HG02678 (cell line): ENCODE measurements around the gene CHRNB2.
"Not testable (repeated sequence)": the region's sequence is repeated elsewhere in the genome, so short reads cannot be mapped to it uniquely, and the experiment has no call there.

Source experiments
- ATAC-seq: cut with Tn5 transposase; IDR thresholded peaks from one replicate; pipeline ENCODE4 v1.9.1; 2021; ENCODE audit warnings: mild to moderate bottlenecking, moderate library complexity; ENCODE audit not compliant: unreplicated experiment

Gene CHRNB2, protein sequence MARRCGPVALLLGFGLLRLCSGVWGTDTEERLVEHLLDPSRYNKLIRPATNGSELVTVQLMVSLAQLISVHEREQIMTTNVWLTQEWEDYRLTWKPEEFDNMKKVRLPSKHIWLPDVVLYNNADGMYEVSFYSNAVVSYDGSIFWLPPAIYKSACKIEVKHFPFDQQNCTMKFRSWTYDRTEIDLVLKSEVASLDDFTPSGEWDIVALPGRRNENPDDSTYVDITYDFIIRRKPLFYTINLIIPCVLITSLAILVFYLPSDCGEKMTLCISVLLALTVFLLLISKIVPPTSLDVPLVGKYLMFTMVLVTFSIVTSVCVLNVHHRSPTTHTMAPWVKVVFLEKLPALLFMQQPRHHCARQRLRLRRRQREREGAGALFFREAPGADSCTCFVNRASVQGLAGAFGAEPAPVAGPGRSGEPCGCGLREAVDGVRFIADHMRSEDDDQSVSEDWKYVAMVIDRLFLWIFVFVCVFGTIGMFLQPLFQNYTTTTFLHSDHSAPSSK

DNA sequence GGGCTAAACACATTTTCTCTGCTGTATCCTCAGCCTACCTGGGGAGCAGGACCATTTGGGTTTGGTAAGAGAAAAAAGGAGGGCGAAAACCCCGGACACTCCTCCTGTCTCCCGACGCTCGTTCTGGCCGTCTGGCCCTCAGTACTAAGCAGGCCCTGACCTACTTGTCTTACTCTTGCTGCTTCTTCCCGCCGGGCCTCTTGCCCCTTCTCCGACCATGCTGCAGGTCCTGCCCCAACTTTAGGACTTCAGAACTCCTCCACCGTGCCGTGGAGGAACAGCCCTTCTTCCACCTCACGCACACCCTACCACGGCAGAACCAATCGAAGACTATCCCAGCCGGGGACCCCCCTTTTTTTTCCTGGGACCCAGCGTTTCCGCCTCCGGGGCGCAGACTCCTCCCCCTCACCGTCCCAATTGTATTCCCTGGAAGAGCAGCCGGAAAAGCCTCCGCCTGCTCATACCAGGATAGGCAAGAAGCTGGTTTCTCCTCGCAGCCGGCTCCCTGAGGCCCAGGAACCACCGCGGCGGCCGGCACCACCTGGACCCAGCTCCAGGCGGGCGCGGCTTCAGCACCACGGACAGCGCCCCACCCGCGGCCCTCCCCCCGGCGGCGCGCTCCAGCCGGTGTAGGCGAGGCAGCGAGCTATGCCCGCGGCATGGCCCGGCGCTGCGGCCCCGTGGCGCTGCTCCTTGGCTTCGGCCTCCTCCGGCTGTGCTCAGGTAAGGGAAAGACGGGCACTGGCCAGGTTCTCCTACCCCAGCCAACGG, at the start of gene CHRNB2:
CHRNB2 (plus strand) TSS at position 393 of the 771 bp plus-strand sequence; CDS start at position 660, 267 bp downstream.
- ATAC-seq = no peak

DNA sequence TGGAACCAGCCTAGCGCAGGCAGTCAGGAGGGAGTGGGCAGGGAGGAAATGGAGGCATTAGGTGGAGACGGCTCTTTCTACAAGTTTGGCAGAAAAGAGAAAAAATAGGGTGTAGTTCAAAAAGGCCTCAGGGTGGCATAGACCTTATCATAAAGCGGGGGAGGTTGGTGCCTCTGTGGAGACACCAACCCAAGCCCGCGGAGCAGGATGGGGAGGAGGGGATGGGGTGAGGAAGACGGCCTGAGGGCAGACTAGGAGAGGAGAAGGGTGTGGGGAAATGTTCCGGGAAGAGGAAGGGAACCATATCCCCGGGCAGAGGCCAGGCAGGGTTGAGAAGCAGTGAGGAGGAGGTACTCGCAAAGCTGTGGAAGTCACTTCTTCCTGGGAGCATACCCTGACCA, 48.0 kb upstream of the CHRNB2 start:
- ATAC-seq = no peak

DNA sequence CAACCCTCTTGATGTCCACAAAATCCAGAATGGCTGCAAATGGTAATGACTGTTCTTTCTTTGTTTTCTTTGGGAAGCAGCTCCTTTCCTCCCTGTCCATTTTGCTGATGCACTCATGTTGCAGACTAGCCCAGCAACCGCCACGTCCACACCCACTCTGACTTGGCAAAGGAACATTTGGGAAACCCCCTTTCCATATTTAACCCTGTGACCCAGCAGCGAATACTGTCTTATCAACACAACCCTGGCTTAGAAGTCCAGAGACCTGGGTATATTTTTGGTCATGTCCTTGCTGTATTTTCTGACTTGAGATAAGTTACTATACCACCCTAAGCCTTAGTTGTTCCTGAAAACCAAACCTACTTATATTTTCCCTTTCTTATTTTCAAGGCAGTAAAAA, 47.2 kb upstream of the CHRNB2 start:
- ATAC-seq = no peak

DNA sequence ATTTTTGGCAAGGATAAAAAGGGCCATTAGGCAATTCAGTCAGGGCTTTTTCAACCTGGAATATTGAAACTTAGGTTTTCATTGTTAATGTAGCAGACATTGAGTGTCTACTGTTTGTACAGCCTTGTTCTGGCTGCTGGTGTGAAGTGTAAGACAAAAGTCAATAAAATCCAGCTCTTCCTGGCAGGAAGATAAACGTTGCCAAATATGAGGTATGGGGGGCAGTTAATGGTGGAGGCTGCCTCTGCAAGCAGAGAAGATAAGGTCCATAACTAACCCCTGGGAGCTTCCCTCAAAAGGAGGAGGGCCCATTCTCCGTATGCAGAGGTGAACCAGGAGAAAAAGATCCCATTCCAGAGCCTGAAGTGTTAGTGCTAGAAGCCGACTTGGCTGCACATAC, 45.9 kb upstream of the CHRNB2 start:
- no peak for ATAC-seq

DNA sequence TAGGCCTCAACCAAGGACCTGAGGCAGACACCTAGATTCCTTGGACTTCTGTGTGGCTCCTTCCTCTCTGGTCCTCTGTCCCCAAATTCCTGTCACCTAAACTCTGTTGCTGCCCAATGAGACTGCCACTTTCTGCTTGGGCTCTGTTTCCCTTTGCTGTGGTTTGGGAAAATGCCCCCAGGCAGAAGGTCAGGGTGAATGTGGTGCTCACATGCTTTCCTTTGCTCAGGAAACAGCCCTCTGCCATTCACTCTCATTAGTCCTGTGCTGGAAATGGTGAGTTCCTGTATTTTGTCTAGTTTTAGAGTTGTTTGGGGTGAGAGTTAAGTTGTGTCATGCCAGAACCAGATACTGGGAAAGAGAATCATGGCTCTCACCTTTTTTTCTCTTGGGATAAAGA, 42.7 kb upstream of the CHRNB2 start:
- no peak for ATAC-seq

DNA sequence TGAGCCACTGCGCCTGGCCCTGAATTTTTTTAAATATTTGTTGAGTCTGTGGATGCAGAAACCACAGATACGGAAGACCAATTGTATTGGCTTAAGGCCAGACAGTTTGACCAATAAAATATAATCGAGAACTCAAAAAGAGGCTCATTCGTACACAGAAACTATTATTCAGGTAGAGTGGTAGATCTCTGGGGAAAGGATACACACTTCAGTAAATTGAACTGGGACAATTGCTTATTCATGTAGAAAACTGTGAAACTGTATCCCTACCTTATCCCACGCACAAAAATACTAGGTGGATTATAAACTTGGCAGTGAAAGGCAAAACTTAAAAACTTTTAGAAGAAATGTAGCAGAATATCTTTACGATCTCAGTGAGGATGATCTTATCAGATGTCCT, 40.4 kb upstream of the CHRNB2 start:
- ATAC-seq = no peak

DNA sequence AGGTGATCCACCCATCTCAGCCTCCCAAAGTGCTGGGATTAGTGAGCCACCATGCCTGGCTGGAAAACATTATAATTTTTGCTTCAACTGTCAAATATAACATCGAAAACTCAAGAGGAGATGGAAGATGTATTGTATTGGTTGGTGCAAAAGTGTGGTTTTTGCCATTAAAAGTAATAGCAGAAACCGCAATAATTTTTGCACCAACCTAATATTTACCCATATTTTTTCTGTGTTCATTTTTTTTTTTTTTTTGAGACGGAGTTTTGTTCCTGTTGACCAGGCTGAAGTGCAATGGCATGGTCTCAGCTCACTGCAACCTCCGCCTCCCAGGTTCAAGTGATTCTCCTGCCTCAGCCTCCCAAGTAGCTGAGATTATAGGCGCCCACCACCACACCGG, 38.3 kb upstream of the CHRNB2 start:
- ATAC-seq = no peak

DNA sequence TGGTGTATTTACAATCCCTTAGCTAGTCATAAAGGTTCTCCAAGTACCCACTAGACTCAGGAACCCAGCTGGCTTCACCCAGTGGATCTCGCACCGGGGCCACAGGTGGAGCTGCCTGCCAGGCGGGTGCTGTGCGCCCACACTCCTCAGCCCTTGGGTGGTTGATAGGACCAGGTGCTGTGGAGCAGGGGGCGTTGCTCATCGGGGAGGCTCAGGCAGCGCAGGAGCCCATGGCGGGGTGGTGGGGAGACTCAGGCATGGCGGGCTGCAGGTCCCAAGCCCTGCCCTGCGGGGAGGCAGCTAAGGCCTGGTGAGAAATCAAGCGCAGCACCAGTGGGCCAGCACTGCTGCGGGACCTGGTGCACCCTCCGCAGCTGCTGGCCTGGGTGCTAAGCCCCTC, 35.6 kb upstream of the CHRNB2 start:
- not testable (repeated sequence) for ATAC-seq

DNA sequence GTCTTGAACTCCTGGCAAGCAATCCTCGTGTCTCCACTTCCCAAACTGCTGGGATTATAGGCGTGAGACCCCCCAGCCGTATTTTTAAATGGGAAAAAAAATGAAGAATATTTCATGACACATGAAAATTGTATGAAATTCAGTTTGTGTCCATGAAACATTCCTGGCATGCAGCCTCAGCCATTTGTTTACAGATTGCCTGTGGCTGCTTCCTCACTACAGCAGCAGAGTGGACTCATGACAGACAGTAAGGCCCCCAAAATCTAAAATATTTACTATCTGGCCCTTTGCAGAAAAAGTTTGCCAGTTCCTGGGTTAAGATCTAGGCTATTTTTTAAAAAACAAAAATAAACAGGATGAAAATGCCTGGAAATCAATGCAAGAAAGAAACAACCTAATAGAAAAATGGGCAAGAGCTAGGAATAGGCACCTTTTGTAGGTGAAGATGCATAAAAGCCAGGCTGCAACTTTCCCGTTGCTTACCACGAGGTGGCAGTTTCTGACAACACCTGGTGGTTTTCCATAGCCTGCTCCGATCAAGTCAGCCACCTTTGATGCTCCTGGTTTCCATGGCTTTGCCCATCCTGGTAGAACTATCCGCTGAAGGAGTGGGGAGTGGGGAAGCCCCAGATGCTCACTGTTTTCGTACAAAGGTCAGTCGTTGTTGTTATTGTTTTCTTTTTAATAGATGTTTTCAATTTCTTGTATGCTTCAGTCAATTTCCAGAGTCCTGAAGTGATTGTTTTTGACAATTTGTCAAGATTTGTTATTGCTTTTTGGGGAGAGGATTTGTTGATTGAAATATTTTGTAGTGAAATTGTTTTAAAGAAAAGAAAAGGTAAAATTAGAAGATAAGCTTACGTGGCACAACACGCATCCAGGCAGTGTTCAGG, 33.4 kb upstream of the CHRNB2 start:
- ATAC-seq = no peak

DNA sequence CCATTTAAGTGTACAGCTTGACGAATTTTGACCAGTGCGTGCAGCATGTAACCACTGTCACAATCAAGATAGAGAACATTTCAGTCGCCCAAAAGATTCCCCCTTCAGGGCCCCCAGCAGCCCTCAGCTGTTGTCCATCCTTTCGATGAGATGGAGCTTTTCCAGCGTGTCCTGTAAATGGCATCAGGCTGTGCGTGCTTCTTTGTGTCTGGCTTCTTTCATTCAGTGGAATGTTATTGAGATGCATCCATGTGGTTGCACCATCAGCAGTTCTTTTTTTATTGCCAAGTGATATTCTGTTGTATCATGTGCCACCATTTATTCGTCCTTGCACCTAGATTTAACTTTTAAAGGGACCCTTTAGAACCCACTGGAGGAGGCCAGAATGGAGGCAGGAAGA, 31.0 kb upstream of the CHRNB2 start:
- no peak for ATAC-seq

DNA sequence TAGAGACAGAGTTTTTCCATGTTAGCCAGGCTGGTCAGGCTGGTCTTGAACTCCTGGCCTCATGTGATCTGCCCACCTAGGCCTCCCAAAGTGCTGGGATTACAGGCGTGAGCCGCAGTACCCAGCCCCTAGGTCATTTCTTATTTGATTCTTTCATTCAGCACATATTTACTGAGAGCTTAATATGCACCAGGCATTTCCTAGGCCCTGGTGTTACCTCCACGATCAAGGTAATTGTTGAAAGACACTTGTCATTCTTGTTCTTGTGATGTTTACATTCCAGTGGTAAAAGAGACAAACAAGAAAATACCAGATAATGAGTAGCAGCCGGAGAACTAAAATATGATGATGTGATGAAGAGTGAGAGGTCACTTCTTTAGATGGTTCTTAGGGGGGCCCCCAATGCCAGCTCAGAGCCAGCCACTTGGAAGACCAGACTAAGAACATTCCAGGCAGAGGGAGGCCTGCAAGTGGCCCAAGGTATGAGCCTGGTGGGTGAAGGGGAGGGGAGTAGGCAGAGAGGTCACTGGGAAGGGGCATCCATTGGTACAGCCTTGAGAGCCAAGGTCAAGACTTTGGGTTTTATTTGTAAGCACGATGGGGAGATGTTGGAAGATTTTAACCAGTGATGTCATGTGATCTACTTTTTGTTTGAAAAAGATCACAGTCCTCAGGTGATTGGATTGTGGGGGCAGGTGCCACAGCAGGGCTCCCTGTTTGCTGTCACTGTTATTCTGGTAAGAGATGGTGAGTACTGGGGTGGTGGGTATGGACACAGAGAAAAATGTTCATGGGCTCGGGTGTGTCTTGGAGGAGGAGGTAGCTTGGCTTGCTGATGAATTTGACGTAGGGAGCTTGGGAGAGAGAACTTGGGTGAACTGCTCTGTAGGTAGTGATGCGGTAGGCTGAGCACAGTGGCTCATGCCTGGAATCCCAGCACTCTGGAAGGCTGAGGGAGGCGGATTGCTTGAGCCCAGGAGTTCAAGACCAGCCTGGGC, 27.8 kb upstream of the CHRNB2 start:
- ATAC-seq = no peak

DNA sequence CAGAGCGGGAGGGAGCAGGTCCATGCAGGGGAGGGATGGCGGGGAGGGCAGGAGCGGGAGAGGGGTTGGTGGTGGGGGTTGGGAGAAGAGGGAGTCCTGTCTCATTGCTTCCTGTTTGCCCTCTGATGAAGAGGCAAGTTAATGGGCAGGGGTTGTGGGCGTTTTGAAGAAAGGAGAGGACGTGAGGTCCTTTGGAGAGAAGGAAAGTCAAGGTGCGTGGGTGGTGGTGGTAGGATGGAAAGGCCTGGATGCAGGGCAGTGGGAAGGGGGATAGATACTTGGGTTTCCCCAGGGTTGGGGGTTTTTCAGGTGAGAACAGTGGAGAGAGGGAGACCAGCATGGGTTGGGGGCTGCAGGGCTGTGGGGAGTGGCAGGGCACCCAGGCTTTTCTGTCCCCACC, 26.3 kb upstream of the CHRNB2 start:
- ATAC-seq = no peak

DNA sequence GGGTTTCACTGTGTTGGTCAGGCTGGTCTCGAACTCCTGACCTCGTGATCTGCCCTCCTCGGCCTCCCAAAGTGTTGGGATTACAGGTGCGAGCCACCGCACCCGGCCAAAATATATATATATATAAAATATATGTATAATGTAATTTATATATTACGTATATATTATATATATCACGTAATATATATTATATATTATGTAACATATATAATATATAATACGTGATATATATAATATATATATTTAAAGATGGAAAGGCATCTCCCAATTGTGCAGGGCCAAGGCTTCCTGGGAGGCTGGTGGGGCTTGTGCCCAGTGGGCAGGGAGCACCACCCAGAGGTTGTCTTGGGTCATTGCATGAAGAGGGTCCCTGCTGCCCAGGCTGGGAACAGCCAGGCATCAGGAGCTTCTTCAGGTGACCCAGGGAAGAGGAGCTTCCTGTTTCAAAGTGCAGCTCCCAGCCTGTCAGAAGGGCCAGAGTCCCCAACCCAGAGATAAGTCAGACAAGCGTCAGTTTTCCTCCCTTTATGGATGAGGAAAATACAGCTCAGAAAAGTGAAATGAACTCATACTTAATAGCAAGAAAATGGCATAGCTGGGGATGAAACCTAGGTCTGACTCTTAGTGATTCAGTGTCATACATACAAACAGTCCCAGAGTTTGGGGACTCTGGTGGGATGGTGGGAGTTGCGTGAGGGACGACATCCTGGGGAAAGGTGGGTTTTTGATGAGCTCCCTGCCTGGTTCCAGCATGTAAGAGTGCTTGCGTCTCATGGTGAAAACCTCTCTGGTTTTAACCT, 21.1 kb upstream of the CHRNB2 start:
- no peak for ATAC-seq

DNA sequence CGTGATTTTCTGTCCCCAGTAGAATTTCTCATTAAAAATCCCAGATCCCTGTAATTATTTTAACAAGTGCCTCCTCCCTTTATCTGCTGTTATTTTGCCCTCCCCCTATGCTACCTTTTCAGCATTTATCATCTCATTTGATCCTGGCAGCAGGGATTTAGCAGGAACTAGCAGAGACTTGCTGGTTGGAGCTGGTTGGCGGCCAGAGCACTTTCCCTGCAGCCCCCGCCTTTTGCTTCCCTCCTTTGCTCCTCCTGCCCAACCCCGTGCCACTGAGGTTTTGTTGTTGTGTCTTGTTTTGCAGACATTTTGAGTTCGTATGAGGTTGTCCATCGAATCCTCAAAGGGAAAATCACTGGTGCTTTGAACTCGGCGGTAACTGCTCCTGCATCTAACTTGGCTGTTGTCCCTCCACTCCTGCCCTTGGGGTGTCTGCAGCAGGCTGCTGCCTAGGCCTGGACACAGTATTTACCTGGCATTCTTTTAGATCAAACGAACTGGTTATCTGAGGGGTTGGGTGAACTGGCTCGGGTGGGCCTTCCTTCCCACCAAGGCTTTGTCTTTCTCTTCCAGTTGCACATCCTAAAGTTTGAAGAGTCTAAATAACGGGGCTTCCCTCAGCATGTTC, 20.4 kb upstream of the CHRNB2 start:
- ATAC-seq = no peak

DNA sequence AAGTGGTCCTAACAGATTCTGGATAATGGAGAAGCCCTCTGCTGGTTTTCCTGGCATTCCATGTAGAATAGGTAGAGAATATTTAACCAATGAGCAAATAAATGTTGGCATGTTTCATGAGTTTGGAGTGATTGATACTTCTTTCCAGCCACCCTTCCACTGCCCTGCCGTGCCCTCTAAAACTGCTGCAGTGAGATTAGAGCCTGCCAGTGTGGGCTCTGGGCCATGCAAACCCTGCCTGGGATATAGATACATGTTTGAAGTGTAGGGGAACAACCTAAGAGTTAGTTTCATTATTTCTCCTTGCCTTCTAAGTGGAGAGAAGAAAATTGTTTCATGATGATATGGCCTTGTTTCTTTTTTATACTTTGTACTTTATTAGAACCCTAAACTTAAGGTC, 19.6 kb upstream of the CHRNB2 start:
- no peak for ATAC-seq

DNA sequence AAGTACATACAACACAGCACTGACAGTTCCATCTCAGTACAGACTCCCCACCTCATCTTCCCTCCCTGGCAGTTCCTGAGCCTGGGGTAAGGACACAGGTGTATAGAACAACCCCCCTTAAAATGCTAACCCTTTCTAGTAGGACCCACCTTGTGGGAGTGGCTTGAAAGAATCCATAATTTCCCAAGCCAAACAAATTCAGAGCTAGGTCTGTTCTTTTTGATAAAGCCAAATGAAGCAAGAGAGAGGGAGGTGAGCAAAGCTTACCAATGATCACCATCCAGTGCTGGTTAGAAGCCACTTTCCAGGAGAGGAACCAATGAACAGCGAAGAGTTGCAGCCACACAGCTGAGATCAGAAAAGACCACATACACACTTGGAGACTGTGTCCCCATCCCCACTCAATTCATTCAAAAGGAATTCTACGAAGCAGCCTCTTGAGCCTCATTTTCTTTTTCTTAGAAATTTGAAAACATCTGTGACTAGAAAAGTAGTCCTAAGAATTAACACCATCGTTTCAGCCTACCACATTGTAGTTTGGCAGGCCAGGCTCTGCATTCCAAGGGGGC, 18.3 kb upstream of the CHRNB2 start:
- no peak for ATAC-seq

DNA sequence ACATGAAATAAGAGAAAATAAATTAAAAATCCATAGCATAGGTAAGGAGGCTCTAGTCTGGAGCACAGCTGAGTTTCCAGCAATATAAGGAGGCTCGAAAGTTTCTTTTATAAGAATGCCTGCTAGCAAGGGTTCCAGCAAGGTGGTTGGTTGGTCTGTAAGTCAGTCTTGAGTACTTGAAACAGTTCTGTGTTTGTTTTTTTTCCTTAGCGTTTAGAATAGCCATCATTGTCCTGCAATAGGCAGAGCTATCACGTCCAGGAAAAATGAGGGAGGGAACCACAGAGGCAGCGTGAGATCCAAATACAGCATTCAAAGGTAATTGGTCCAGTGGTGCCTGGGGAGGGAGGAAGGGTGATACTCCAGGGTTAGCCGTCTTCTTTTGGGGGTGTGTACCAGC, 17.5 kb upstream of the CHRNB2 start:
- no peak for ATAC-seq

DNA sequence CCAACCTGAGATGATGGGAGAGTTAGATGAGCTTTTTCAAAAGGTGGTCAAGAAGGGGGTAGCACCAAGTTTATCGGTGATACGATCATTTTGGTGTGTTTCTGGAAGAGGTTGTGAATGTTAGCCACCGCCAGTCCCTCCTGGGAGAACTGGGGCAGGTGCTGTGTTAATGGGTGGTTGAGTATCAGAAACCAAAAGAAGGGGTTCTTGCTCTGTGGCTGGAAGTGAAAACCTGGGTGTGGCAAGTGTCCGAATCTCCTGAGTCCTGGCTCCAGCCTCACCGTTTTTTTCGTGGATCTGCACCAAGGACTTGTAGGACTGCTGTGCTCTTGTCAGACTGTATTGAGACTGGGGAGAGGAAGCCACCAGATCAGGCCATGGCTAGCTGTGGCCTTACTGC, 16.9 kb upstream of the CHRNB2 start:
- ATAC-seq = no peak
